HG03045 (cell line): ENCODE measurements around the gene CACNA1H.

Experiments
- ATAC-seq: cut with Tn5 transposase; IDR thresholded peaks from one replicate; pipeline ENCODE4 v1.9.1; 2021; ENCODE audit warnings: mild to moderate bottlenecking, moderate library complexity; ENCODE audit not compliant: unreplicated experiment

The CACNA1H gene

DNA sequence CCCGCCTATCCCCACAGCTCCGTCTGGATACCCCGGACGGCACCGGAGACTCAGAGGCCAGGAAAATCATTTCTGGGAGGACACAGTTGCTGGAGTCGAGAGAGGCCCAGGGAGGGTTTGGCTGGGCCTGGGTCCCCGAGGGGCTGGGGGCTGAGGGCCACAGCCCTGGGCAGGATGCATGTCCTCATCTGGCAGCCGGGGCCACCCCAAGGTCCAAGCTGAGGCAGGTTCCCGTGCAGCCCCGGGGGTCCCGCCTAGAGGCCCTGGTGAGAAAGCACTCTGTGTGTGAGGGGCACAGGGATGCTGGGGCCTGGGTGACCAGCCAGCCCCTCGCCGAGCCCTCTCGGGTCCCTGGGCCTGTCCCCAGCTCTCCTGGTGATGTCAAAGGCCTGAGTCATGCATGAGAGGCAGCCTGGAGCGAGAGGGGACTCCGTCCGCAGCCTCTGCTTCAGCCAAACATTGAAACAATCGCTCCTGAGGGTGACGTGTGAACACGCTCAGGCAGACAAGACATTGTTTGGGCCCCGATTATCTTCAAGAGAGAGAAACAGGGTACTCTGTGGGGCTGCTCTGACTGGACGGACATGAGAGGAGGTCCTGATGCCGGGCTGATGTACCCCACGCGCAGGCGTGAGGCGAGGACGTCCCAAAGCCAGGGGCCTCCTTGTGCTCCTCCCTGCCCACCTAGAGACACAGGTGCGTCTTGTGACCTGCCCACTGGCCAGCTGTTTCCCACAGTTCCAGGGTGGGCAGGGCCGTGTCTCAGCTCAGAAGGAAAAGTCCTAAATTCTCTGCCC is 31.1 kb upstream of the CACNA1H start:
- no peak for ATAC-seq

DNA sequence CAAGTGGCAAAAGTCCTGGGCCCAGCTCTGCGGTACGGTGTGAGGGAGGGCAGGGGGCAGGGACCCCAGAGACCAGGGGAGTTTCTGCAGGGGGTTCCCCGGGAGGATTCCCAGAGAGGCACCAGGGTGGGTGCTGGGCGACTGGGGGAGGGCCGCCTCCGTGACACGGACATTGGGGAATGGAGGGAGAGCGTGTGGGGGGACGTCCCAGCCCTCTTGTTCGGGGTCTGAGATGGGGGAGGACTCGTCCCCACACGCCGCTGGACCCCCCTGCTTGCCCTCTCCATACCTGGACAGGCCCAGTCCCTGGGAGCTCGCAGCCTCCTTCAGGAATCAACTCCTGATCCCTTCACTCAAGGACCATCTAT is 30.5 kb upstream of the CACNA1H start:
- ATAC-seq: no peak

DNA sequence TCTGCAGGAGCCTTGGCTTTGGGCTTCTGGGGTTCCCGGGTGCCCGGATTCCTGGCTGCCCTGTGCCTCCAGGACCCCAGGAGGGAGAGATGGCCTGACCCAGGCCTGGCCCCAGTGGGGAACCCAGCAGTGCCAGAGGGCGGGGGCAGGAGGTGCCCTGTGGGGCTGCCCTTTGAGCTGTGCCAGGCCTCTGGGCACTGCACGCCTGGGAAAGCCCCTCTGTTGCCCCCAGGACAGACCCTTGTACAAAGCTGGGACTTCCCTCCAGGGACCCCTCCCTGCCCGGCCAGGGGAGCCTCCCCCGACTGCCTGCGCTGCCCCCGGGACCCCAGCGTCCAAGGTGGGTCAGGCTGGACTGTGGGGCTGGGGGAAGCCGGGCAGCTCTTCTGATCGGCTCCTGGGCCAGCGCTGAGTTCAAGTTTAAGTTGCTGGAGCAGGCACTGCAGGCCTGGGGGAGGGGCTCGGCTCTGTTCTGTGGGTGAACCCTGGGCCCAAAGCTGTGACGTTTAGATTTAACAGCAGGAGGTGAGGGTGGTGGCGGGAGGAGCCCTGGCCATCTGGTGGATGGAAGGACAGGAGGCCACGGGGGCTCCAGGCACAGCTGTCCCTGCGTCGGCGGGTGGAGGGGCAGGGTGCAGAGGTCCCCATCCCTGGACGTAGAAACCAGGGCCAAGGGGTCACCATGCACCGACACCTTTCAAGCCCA is 29.2 kb upstream of the CACNA1H start:
- no peak for ATAC-seq

DNA sequence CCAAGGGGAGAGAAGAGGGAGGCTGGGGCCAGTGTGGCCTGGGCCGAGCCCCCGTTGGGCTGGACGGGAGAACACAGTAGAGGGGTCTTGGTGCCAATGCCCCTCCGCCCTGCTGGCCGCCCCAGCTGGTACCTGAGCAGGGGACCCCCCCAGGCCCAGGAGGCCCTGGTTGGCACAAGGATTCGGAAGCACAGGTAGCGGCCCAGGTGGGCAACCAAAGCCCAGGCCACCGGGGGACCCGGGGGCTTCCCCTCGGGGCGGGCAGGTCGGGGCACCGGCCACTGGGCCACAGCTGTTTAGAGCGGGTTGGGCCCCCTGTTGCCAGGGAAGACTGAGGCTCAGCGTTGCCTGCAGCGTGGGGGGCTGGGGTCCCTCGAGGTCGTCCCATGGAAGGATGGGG is 28.6 kb upstream of the CACNA1H start:
- no peak for ATAC-seq

DNA sequence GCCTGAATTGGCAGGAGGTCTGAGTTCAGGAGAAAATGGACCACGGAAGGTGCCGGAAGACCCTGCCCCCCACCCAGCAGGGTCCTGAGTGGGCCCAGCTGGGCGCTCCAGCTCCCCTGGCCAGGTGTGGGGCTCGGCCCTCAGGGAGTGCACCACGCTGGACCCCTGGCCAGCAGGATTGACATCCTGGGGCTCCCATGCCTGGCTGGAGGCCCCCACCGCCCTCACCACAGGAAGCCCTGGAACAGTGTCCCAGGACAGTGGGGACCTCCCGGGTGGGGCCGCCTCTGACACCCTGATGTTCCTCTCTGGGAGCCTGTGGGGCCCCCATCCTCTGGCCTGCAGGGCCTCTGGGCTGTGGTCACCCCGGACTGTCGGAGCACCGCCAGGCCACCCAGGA is 28.1 kb upstream of the CACNA1H start:
- no peak for ATAC-seq

DNA sequence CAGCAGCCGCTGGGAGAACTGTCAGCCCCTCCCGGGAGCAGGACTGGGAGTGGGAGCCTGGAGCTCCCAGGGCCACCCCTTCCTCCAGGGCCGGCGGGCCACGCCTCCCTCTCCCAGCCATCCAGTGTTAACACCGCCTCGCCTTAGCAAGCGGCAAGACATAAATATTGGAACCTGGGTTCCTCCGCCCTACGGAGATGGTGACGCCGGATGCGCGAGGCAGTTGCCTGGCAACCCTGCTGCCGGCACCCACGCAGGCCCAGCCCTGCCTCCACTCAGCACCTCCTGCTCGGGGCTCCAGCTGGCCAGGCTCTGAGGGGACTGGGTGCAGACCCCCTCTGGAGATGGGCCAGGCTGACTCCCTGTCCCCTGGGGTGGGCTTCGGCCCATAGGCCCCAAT is 27.4 kb upstream of the CACNA1H start:
- no peak for ATAC-seq

DNA sequence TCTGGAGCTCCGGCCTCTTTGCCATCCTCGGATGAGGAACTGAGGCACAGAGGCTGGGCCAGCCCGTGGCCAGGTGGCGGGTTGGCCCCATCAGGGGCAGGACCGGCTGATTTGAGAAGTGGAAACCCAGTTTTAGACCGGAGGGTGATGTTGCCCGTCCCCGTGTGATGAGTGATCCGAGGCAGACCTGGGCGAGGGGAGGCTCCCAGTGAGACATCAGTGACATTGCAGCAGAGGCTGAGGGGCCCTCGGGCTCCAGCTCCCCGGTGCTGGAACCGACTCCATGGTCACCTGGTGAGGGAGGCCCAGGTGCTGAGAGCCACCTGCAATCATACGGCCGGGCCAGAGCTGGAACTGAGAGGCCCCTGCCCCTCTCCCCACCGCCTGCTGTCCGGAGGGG is 26.9 kb upstream of the CACNA1H start:
- ATAC-seq: no peak

DNA sequence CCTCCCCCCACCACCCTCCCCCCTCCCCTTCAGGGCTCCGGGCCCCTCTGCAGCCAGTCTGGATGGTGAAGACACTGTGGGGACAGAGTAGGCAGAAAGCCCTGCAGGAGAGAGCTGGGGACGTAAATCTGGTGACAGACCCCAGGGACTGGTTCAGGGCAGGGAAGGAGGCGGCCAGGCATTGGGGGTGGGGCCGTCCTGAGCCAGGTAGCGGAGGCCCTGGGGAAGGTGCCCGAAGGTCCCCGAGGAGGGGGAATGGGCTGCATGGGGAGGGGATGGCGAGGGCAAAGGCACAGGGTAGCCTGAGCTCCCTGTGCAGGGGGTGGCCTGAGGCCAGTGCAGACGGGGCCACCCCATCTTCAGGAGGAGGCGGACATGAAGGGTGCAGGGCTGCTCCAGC is 26.3 kb upstream of the CACNA1H start:
- no peak for ATAC-seq

DNA sequence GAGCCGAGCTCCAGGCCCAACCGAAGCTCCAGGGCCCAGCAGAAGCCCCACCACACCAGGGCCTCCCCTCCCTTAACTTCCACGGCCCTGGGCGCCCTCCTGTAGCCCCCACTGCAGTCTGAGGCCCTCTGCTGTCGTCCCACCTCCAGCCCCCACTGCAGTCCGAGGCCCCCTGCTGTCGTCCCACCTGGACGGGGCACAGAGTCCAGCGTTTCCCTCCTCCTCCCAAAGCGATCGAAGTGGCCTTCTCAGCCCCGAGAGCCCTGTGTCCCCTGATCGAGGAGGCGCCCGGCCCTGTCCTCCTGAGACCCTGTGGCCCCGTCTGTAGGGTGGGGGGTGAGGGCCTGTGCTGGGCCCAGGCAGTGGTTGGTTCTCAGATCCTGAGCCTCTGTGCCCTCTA is 25.8 kb upstream of the CACNA1H start:
- no peak for ATAC-seq

DNA sequence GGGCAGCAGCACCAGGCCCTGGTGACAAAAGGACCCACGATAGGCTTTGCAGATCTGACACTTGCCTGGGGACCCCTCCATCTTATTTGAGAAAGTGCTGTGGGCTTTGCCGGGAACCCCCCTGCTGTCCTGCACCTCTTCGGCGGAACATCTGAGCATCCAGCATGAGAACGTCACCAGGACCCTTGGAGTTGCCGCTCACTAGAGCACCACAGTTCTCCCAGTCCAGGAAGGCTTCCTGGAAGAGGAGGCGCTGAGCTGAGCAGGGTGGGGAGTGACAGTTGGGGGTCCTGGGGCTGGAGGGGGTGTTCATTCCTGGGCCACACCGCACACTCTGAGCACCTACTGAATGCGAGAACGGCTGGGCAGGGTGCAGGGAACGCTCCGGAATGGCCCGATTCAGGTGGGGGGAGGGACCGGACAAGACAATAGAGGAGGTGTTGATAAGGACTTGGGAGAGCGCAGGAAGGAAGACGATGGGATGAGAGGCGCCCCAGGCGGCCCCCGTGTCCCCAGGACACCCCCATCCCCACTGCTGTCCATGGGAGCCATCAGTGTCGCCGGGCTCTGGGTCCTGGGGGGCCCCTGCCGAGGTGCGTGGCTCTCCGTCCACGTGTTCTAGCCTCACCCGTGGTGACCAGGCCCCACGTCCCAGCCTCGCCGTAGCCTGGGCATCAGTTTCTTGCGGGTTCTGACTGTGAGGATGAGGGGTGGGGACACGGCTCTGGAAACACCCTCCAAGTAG is 24.8 kb upstream of the CACNA1H start:
- ATAC-seq: no peak

DNA sequence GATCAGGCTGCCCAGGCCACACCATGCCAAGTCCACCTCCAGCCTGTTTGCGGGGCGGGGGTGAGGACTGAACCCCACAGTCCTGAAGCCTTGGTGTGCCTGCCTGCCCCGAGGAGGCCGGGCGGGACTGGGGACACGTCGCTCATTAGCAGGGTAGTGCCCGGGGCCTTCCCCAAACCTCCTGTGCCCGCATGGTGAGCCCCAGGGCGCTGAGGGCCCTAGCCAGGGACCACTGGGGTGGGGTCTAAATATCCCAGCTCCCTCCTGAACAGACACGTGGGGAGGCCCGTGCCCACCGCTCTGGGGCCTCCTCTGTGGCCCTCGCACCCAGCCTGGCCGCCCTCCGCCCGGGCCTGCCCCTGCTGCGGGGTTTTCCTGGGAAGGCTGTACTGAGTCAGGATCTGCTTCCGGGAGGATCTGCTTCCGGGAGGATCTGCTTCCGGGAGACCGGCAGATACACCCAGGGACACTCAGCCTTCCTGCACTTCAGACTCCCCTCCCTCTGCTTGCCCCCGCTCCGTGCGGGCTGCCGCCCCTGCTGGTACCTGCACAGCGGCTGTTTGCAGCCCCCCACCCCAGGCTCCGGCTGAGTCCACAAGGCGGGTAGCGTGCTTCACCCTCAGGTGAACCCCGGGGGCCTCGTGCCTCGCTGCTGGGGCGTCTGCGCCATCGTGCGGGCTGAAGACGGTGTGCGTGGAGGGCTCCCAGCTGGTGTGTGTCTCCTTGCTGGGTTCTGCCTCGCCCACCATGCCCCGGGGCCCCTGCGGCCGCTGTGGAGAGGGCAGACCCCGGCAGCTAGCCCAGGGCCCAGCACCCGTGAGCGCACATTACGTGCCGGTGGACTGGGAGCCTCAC is 23.6 kb upstream of the CACNA1H start:
- ATAC-seq: no peak

DNA sequence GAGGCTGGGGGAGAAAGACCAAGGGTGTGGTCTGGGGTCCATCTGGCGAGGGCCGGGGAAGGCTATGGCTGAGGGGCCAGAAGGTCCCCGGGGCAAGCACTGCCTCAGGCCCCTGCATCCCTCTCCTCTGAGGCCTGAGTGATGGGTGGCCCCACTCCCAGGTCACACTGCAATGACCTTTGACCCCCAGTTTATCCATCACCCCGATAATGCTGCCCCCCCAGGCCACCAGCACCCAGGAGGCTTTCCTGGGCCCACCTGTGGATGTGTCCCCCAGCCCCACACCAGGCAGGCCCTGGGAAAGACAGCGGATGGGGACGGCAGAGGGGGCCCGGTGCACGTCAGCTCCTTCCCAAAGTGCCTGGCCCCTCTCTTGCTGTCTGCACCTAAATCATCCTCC is 22.5 kb upstream of the CACNA1H start:
- ATAC-seq: no peak

DNA sequence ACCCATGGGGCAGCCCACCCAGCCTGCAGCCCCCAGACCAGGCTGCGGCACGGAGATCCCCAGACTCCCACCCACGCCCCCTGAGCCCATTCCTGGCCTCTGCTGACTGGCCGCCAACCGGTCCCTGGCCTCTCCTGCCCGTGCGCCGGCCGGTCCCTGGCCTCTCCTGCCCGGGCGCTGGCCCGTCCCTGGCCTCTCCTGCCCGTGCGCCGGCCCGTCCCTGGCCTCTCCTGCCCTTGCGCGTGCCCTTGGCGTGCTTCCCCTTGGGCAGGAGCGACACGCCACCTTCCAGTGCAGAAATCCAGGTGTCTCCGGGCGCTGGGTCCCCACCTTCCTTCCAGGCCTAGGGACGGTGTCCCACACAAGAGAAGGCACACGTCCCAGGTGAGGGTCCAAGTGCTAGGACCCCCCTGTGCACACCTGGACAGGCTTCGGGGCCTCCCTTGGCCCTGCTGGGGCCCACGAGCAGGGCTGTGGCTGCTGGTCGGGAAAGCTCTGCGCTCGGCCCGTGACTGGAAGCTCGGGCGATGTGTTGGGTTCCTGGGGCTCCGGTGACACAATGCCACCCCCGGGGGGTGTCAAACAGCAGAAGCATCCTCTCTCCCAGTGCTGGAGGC is 21.4 kb upstream of the CACNA1H start:
- ATAC-seq: no peak

DNA sequence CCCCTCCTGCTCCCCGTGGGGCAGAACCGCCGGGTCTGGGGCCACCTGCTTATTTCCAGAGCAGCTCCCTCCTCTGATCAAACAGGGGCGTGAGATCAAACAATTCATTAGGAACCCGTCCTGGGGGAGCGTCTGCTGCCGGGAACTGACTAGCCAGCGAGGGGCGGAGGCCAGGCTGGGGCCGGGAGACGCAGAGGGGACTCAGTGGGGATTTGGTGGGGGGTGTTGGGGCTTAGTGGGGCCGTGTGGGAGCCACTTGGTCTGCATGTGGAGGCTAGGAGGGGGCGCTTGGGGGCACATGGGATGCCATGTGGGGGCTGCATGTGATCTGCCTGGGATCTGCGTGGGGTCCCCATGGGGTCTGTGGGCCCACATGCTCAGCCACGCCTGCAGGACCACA is 20.5 kb upstream of the CACNA1H start:
- no peak for ATAC-seq

DNA sequence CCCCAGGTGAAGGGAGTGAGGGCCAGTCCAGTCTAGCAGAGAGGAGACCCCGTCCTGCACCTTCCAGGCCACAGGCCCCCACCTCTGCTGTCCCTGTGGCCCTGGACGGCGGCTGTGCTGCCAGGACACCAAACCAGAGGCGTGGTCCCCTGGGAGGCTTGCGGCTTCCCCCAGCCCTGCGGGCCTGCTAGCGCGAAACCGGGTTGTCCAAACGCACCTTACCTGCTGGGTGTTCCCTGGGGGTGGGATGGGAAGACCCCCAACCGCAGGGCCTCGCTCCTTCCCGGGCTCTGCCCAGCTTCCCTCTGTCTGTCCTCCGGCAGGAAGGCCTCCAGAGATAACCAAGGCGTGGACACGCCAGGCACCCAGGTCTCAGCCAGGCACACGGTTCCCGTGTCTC is 19.6 kb upstream of the CACNA1H start:
- no peak for ATAC-seq

DNA sequence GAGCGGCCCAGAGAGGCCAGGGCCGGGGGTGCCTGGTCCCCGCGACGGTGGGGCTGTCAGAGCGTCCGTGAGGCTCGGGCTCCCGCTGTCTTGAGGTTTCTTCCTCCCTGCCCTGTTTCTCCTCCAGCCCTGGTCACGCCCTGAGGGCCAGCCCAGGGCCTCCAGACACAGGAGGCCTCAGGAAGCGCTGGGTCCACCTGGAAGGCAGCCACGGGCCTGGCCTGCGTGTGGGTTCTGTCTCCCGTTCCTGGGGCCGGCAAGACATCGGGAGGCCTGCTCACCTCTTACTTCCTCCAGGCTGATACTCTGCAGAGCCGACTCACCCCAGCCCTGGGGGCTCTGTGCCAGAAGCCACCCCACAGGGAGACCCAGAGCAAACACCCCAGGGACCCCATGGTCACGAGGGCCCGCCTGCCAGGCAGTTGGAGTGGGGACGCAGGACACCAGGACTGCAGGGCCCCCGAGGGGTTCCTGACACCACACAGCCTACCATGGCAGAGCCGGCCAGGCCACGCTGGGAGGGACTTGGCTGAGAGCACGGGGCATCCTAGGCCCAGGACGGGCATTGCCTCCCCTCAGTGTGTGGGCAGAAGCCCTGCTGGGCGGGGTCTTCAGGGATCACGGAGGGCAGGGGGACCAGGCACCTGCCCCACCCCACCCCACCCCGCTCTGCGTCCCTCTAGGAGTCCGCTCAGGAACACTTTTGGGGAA is 18.9 kb upstream of the CACNA1H start:
- ATAC-seq: no peak

DNA sequence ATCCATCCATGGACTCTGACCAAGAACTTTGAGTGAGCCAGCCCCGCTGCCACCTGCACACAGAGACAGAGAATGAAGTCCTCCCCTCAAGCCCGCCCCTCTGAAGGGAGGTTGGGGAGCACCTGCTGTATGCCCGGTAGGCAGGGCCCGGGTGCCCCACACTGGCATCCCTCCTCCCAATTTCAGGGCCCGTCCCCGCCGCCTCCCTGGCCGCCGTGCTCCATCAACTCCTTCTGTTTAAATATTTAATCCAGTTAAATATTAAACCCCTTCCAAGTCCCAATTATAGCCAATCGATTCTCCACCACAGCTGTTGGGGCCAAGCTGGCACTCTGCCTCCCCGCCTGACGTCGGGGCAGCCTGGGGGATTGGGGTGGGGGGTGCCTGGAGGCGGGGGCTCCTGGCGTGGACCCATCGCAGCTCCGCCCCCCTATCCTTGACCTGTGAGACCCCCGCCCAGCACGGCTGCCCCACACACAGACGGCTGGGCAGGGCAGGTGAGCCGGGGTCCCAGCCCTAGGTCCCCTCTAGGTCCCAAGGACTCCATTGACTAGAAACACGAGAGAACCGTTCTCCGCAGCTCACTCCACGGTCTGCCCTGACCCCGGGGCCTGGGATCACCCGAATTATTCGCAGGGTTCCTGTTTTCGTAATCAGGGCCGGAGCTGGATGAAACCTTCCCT is 18.0 kb upstream of the CACNA1H start:
- no peak for ATAC-seq

DNA sequence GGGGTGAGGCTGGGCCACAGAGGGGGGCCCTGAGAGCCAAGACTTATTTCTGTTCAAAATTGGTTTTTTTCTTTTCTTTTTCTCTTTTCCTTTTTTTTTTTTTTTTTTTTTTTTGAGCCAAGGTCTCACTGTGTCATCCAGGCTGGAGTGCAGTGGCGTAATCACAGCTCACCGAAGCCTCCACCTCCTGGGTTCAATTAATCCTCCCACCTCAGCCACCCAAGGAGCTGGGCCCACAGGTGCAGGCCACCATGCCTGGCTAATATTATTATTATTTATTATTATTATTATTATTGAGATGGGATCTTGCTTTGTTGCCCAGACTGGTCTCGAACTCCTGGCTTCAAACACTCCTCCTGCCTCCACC is 17.5 kb upstream of the CACNA1H start:
- no peak for ATAC-seq

DNA sequence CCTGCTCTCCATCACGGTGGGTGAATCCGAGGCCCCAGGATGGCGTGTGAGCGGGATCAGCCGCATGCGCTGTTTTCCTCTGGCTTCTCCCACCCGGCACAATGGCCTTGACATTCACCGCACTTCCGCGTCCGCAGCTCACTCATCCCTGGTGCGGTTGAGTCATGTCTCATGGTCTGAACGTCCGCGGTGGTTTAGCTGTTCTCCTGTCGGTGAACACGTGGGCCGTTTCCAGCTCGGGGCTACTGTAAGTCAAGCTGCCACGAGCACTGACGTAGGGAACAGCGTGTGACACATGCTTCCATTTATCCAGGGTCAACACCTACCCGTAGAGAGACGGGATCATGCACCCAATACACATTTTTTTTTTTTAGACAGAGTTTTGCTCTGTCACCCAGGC is 15.3 kb upstream of the CACNA1H start:
- no peak for ATAC-seq
